Activated CD8-positive, alpha-beta T cell treated with anti-CD3 and anti-CD28 coated beads, Interleukin-2, amount 10 ng/mL, durations not matched to agents 7 days and 5 days (primary cell): ENCODE results near the gene DNAAF9. TPM values are rescaled to one million over a fixed set of nuclear protein-coding genes. Genes with fewer than 3 reads are reported as not detected.
"Not testable (repeated sequence)": the region's sequence is repeated elsewhere in the genome, so short reads cannot be mapped to it uniquely, and the experiment has no call there.

ENCODE experiments used
- ATAC-seq: fragments of 150-1000 bp; cut with Tn5 transposase; one replicate; pipeline ENCODE4 v1.10.0; 2021; ENCODE audit warnings: moderate library complexity
- CTCF ChIA-PET: fragments of 350-600 bp; sonication (Branson Sonifier 250); formaldehyde crosslinking; loops from one replicate; lab custom pipeline; 2021; ENCODE audit warnings: antibody characterized with exemption; lab: Charles Lee
- POLR2A ChIA-PET: fragments of 350-600 bp; sonication (Branson Sonifier 250); formaldehyde crosslinking; loops from one replicate; lab custom pipeline; 2021; ENCODE audit warnings: antibody characterized with exemption; lab: Charles Lee
- DNase-seq: peaks from one replicate; pipeline ENCODE4 v3.0.0-alpha.2; 2020
- H3K27ac Mint-ChIP-seq: one replicate; pipeline ENCODE4 v1.8.0; 2021; ENCODE audit warnings: mild to moderate bottlenecking, mixed read lengths
- H3K27me3 Mint-ChIP-seq: one replicate; pipeline ENCODE4 v1.8.0; 2021; ENCODE audit warnings: low read depth, mixed read lengths
- H3K36me3 Mint-ChIP-seq: one replicate; pipeline ENCODE4 v1.8.0; 2021; ENCODE audit warnings: low read depth, mixed read lengths
- H3K4me1 Mint-ChIP-seq: one replicate; pipeline ENCODE4 v1.8.0; 2021; ENCODE audit warnings: low read depth, mixed read lengths
- H3K4me3 Mint-ChIP-seq: one replicate; pipeline ENCODE4 v1.8.0; 2021; ENCODE audit warnings: mild to moderate bottlenecking, mixed read lengths
- H3K9me3 Mint-ChIP-seq: one replicate; pipeline ENCODE4 v1.8.0; 2022; ENCODE audit warnings: mixed read lengths; ENCODE audit not compliant: insufficient read depth
- total RNA-seq, 2 experiments: library from RNA; stranded (reverse); gene quantifications; one replicate each; pipeline ENCODE4 v1.2.3, GENCODE V29; 2021

DNAAF9 gene
- total RNA-seq, 2 experiments from 2014 or later = 3.4 to 3.5 TPM

DNA sequence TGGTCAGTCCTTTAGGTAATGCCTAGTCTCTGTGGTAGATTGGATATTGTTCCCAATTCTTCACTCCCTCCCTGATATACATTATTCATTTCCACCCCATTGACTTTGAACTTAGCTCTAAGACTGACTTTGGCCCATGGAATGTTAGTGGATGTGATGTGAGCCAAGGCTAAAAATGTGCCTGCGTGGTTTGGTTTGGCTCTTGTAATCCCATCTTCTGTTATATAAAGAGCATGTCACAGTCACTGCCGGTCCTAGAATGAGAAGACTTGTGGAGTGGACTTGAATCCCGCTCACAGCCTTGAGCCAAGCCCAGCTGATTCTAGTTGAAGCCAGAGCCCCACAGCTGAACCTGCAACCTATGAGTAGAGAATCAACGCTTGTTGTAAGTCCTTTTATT, 23.6 kb upstream of the DNAAF9 start:
- Mint-ChIP-seq H3K27ac (no peak overlapping the region), H3K4me1 (peaks cover 4% of the 10 kb centered on the region), H3K27me3 (peaks cover 29% of the 10 kb centered on the region), H3K4me3 (no peak overlapping the region), H3K36me3 (no peaks in the 10 kb centered on the region), H3K9me3 (no peaks in the 10 kb centered on the region)
- no peak for ATAC-seq
- ChIA-PET CTCF (no interaction called here), POLR2A (interaction anchor here (1.1 to 1.2 kb wide), 2 partner anchors 22 to 39 kb away, joined by 4 read pairs; no protein-coding TSS in a partner anchor)
- DNase-seq = no peak

DNA sequence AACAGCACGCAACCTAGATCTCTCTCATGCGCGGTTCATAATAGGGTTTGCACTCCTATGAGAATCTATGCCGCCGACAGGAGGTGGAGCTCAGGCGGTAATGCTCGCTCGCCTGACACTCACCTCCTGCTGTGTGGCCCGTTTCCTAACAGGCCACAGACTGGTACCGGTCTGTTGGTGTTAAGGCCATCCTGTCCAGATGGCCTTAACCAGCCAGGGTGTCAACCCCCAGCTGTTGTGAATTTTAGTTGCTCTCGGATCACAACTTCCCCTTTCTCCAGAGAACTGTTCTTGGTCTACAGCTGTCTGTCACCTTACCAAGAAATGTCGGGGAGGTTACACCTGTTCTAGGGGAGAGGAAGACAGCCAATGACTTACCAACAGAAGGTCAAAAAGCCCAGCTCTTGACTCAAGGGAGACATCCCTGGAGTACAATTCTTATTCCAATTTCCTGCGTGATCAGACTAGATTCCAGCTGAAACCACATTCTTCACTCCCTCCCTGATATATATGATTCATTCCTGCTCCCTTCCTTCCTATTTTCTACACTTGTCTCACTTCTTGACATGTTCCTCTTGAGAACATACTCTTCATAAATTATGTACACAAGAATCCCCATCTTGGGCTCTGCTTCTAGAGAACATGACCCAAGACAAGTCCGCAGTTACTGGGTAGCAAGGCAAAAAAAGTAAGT, 23.1 kb upstream of the DNAAF9 start:
- H3K4me1 Mint-ChIP-seq = peaks cover 4% of the 10 kb centered on the region
- no peak overlapping the region for H3K4me3 Mint-ChIP-seq
- ATAC-seq (no peak), DNase-seq (no peak)
- peaks cover 28% of the 10 kb centered on the region for H3K27me3 Mint-ChIP-seq
- H3K9me3 Mint-ChIP-seq = no peaks in the 10 kb centered on the region
- no peaks in the 10 kb centered on the region for H3K36me3 Mint-ChIP-seq
- ChIA-PET CTCF (no interaction called here), POLR2A (interaction anchor here (1.1 to 1.2 kb wide), 2 partner anchors 22 to 40 kb away, joined by 4 read pairs; no protein-coding TSS in a partner anchor)
- no peak overlapping the region for H3K27ac Mint-ChIP-seq

DNA sequence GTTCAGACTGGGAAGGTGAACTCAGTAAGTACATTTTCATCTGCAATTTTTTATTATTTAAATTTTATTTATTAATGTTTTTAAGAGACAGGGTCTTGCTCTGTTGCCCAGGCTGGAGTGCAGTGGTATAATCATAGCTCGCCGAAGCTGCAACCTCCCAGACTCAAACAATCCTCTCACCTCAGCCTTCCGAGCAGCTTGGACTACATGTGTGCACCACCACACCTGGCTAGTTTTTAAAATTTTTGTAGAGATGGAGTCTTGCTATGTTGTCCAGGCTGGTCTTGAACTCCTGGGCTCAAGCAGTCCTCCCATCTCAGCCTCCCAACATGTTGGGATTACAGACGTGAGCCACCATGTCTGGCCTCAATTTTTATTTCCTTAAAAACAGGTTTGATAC, 19.3 kb upstream of the DNAAF9 start:
- H3K4me1 Mint-ChIP-seq, H3K36me3 Mint-ChIP-seq, H3K27ac Mint-ChIP-seq, ATAC-seq, POLR2A ChIA-PET, H3K4me3 Mint-ChIP-seq, H3K9me3 Mint-ChIP-seq, DNase-seq: not testable (repeated sequence)
- CTCF ChIA-PET = interaction anchor here (1.1 kb wide), 1 partner anchor 25 kb away, joined by 3 read pairs; no protein-coding TSS in a partner anchor
- H3K27me3 Mint-ChIP-seq = peaks cover 27% of the 10 kb centered on the region

DNA sequence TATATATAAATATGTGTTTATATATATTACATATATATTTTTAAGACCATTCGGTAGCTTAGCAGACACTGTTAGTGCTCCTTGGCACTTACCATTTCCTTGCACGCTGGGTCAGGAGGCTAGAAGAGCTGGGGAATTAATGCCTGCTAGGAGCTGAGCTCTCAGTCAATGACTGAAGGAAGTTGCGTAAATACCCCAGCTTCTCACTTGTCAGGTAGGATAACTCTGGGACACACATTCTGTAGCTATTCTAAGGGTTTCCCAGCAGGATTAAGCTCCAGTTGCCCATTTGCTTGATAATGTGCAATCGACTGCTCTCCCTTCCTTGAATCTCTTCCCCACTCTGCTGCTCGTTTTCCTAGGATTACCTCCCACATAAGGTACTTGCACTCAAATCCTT, 15.7 kb upstream of the DNAAF9 start:
- no peaks in the 10 kb centered on the region for H3K9me3 Mint-ChIP-seq
- H3K4me1 Mint-ChIP-seq = peaks cover 22% of the 10 kb centered on the region
- H3K4me3 Mint-ChIP-seq = no peak overlapping the region
- H3K27ac Mint-ChIP-seq = no peak overlapping the region
- H3K27me3 Mint-ChIP-seq = peaks cover 7% of the 10 kb centered on the region
- ChIA-PET POLR2A (no interaction called here), CTCF (no interaction called here)
- peaks cover 3% of the 10 kb centered on the region for H3K36me3 Mint-ChIP-seq
- no peak for ATAC-seq
- DNase-seq = no peak

DNA sequence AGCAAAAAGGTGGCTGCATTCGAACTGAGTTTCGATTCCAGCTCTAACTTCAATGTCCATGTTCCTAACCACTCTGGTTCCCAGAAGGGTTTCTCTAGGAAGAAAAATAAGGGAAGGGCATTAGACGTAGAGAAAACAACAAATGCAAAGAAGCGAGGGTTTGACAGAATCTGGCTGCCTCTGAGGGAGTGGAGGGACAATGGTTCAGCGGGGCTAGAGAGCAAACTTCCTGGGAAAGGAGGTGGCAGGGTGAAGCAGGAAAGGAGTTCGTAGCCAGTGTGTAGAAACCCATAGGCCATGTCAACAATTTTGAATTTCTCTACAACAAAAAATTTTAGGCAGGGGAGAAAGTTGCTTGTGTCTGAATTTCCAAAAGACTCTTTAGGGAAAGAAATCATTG, 14.5 kb upstream of the DNAAF9 start:
- Mint-ChIP-seq H3K27me3 (peaks cover 4% of the 10 kb centered on the region), H3K4me3 (no peak overlapping the region), H3K27ac (peak overlapping the region; percentile 45), H3K4me1 (peaks cover 22% of the 10 kb centered on the region), H3K9me3 (no peaks in the 10 kb centered on the region), H3K36me3 (peaks cover 3% of the 10 kb centered on the region)
- CTCF ChIA-PET = no interaction called here
- POLR2A ChIA-PET = no interaction called here
- ATAC-seq (no peak), DNase-seq (no peak)

DNA sequence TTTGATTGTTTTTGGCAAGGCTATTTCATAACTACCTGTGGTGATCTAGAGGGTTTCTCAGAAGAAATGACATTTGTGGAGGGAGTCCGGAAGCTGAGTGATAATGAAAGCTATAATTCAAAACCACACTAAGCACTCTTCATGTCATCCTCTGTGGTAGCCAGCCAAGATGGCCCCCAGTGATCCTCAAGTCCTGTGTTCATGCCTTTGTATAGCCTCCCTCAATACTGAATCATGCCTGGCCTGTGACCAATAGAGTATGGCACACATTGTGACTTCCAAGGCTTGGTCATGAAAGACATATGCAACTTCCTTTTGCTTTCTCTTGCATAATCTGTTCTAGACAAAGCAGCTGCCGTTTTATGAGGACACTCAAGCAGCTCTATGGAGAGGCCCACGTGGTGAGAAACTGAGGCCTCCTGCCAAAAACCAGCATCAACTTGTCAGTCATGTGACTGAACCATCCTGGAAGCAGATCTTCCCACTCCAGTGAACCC, 12.8 kb upstream of the DNAAF9 start:
- no peaks in the 10 kb centered on the region for H3K9me3 Mint-ChIP-seq
- peak overlapping the region; percentile 90 for H3K27ac Mint-ChIP-seq
- peaks cover 22% of the 10 kb centered on the region for H3K4me1 Mint-ChIP-seq
- ATAC-seq (peak; percentile 99), DNase-seq (peak; percentile 81)
- H3K36me3 Mint-ChIP-seq = peaks cover 5% of the 10 kb centered on the region
- H3K27me3 Mint-ChIP-seq = peaks cover 7% of the 10 kb centered on the region
- POLR2A ChIA-PET = interaction anchor here (1.5 to 1.9 kb wide), 3 partner anchors 12 to 50 kb away, joined by 4 to 19 read pairs (median 7); partner anchors contain the start of gene ATRN
- CTCF ChIA-PET = interaction anchor here (0.8 to 2.7 kb wide), 4 partner anchors 12 to 291 kb away, joined by 3 to 20 read pairs (median 3); partner anchors contain the start of gene DNAAF9
- peak overlapping the region; percentile 43 for H3K4me3 Mint-ChIP-seq

DNA sequence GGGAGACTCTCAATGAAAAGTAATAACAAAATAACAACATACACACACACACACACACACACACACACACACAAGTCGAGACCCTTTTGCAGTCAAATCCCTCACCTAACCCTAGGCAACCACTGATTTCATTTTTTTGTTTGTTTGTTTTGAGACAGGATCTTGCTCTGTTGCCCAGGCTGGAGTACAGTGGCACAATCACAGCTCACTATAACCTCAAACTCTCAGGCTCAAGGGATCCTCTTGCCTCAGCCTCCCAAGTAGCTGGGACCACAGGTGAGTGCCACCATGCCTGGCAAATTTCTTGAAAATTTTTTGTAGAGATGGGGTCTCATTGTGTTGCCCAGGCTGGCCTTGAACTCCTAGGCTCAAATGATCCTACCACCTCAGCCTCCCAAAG, 10.7 kb upstream of the DNAAF9 start:
- H3K4me1 Mint-ChIP-seq = peaks cover 26% of the 10 kb centered on the region
- H3K9me3 Mint-ChIP-seq, H3K4me3 Mint-ChIP-seq, H3K27me3 Mint-ChIP-seq, DNase-seq, ATAC-seq, POLR2A ChIA-PET, H3K36me3 Mint-ChIP-seq, H3K27ac Mint-ChIP-seq, CTCF ChIA-PET: not testable (repeated sequence)

DNA sequence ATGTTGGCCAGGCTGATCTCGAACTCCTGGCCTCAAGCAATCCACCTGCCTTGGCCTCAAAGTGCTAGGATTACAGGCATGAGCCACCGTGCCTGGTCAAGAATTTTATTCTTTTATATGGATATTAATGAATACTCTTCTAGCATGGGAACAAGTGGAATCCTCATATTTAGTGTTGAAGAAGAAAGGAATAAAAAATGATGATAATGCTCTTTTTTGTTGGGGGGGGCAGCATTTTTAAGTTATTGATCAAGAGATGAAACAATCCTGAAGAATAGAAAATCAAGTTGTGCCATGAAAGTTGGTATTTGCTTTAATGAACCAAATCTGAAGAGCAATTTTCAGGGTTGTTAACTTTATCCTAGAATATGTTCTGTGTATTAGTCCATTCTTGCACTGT, 6.7 kb upstream of the DNAAF9 start:
- H3K27ac Mint-ChIP-seq = no peak overlapping the region
- H3K9me3 Mint-ChIP-seq = peaks cover 6% of the 10 kb centered on the region
- CTCF ChIA-PET = no interaction called here
- POLR2A ChIA-PET = no interaction called here
- no peak overlapping the region for H3K4me3 Mint-ChIP-seq
- H3K27me3 Mint-ChIP-seq = peaks cover 15% of the 10 kb centered on the region
- peaks cover 7% of the 10 kb centered on the region for H3K36me3 Mint-ChIP-seq
- H3K4me1 Mint-ChIP-seq = peaks cover 8% of the 10 kb centered on the region
- no peak for ATAC-seq
- no peak for DNase-seq

DNA sequence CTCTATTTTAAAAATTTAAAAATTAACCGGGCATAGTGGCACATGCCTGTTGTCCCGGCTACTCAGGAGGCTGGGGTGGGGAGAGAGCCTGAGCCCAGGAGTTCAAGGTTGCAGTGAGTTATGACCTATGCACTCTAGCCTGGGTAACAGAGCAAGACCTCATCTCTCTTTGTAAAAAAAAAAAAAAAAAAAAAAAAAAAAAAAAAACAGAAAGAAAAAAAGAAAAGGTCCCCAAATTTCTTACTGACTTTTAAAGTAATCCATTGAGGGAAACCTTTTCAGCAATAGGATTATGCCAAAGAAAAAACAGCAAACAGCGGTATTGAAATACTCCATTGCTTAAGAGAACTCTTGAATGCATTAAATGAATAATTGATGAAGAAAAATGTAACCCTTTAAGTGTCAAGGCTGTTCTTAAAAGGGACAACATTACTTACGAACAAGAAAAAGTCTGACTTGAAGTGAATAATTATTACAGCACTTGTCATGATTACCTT, 6.0 kb upstream of the DNAAF9 start:
- Mint-ChIP-seq H3K4me1 (peaks cover 11% of the 10 kb centered on the region), H3K27ac (no peak overlapping the region), H3K4me3 (no peak overlapping the region), H3K9me3 (peaks cover 6% of the 10 kb centered on the region), H3K36me3 (peaks cover 7% of the 10 kb centered on the region), H3K27me3 (peaks cover 15% of the 10 kb centered on the region)
- CTCF ChIA-PET = no interaction called here
- POLR2A ChIA-PET = no interaction called here
- no peak for DNase-seq
- ATAC-seq = no peak

DNA sequence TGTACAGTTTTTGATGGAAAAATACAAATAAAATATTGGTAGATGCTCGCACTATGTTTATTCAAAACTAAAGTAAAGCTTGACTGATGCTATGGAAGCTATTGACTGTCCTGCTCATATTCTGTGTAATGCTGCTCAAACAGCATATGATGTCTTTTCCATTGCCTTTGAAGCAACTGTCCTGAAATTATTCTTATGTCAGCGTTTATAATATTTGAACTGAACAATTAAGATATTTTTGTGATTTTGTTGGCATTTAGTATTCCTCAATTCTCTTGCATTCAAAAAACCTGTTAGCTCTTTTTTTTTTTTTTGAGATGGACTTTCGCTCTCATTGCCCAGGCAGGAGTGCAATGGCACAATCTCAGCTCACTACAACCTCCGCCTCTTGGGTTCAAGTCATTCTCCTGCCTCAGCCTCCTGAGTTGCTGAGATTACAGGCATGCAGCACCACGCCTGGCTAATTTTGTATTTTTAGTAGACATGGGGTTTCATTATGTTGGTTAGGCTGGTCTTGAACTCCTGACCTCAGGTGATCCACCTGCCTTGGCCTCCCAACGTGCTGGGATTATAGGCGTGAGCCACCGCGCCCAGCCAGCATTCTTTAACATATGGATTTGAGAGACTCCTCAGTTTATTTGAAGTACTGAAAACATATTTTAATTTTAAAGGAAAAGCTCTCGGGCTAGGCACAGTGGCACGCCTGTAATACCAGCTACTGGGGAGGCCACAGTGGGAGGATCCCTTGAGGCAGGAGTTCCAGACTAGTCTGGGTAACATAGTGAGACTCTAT, 5.3 kb upstream of the DNAAF9 start:
- Mint-ChIP-seq H3K27ac (no peak overlapping the region), H3K4me3 (no peak overlapping the region), H3K27me3 (peaks cover 15% of the 10 kb centered on the region), H3K36me3 (peaks cover 7% of the 10 kb centered on the region), H3K4me1 (peaks cover 17% of the 10 kb centered on the region), H3K9me3 (peaks cover 6% of the 10 kb centered on the region)
- CTCF ChIA-PET = no interaction called here
- POLR2A ChIA-PET = no interaction called here
- ATAC-seq (no peak), DNase-seq (no peak)

DNA sequence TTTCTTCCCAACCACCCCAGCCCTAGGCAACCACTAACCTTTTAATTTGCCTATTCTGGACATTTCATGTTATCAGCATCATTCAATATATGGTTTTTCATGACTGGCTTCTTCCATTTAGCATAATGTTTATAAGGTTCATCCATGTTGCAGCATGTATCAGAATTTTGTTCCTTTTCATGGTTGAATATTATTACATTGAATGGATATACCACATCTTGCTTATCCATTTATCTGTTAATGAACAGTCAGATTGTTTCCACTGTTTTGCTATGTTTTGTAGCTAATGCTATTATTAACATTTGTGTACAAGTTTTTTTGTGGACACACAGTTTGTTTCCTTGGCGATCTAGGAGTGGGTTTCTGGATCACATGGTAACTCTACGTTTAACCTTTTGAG, 3.0 kb upstream of the DNAAF9 start:
- Mint-ChIP-seq H3K4me3 (no peak overlapping the region), H3K4me1 (peaks cover 32% of the 10 kb centered on the region), H3K36me3 (peaks cover 4% of the 10 kb centered on the region), H3K9me3 (peaks cover 6% of the 10 kb centered on the region), H3K27me3 (peaks cover 19% of the 10 kb centered on the region), H3K27ac (no peak overlapping the region)
- POLR2A ChIA-PET = no interaction called here
- ATAC-seq = no peak
- CTCF ChIA-PET = no interaction called here
- DNase-seq = no peak
